Smooth muscle cell (in vitro differentiated cells): ENCODE measurements around the gene CD3G. TPM values are rescaled to one million over a fixed set of nuclear protein-coding genes. Genes with fewer than 3 reads are reported as not detected.

ENCODE experiments used
- DNase-seq: peaks from one replicate; lab custom pipeline; 2025; ENCODE audit not compliant: unreplicated experiment; lab: John Stamatoyannopoulos, UW
- H2AFZ ChIP-seq: fragments of 200-600 bp; sonication (generic); 2 replicates; pipeline ENCODE4 v1.6.0; 2016; ENCODE audit warnings: antibody characterized with exemption, low read depth, mild to moderate bottlenecking
- H3F3A ChIP-seq: fragments of 200-600 bp; sonication (generic); 2 replicates; pipeline ENCODE4 v1.6.0; 2017; ENCODE audit warnings: antibody characterized with exemption, low read depth
- H3K27ac ChIP-seq: fragments of 200-600 bp; sonication (generic); 2 replicates; pipeline ENCODE4 v1.5.1; 2016; ENCODE audit warnings: low read depth, mild to moderate bottlenecking
- H3K27me3 ChIP-seq: fragments of 200-600 bp; sonication (generic); 2 replicates; pipeline ENCODE4 v1.6.1; 2016; ENCODE audit warnings: low read depth, mild to moderate bottlenecking
- H3K36me3 ChIP-seq: fragments of 200-600 bp; sonication (generic); 2 replicates; pipeline ENCODE4 v1.5.1; 2016; ENCODE audit warnings: low read depth
- H3K4me1 ChIP-seq: fragments of 200-600 bp; sonication (generic); 2 replicates; pipeline ENCODE4 v1.5.1; 2016; ENCODE audit warnings: low read depth
- H3K4me2 ChIP-seq: fragments of 200-600 bp; sonication (generic); 2 replicates; pipeline ENCODE4 v1.6.0; 2016; ENCODE audit warnings: mild to moderate bottlenecking
- H3K4me3 ChIP-seq: fragments of 200-600 bp; sonication (generic); 2 replicates; pipeline ENCODE4 v1.5.1; 2016; ENCODE audit warnings: mild to moderate bottlenecking
- H3K79me2 ChIP-seq: fragments of 200-600 bp; sonication (generic); 2 replicates; pipeline ENCODE4 v1.6.0; 2016; ENCODE audit warnings: low read depth, mild to moderate bottlenecking
- H3K9ac ChIP-seq: fragments of 200-600 bp; sonication (generic); 2 replicates; pipeline ENCODE4 v1.6.0; 2016; ENCODE audit warnings: low read depth
- H3K9me3 ChIP-seq: fragments of 200-600 bp; sonication (generic); replicated peaks from 2 replicates; pipeline ENCODE4 v1.5.1; 2016; ENCODE audit warnings: low read depth
- H4K20me1 ChIP-seq: fragments of 200-600 bp; sonication (generic); 2 replicates; pipeline ENCODE4 v1.6.0; 2016; ENCODE audit warnings: low read depth
- WGBS: methylation state at CpG from one replicate; pipeline ENCODE4 v1.1.7; 2016; ENCODE audit warnings: low lambda C conversion rate; 5-methylcytosine and 5-hydroxymethylcytosine counted together
- polyA plus RNA-seq: library from polyadenylated mRNA; unstranded; fragments of >200 nt; fragmentation: Nextera tagmentation; extraction: Ambion mirVana; gene quantifications from 2 replicates; pipeline ENCODE4 v1.2.1, GENCODE V29; 2016
- total RNA-seq: library from RNA; depleted of rRNA; stranded (reverse); fragments of >200 nt; gene quantifications from 2 replicates; pipeline ENCODE4 v1.2.3, GENCODE V29; 2014
- TF ChIP-seq, protein P1 (sequence below): fragments of 200-600 bp; sonication (generic); IDR thresholded peaks from 2 replicates; pipeline ENCODE4 v1.5.1; 2017; ENCODE audit warnings: borderline replicate concordance, mild to moderate bottlenecking, antibody characterized with exemption; ENCODE audit not compliant: insufficient read depth, poor library complexity, severe bottlenecking

The CD3G gene
- total and polyA plus RNA-seq, 2 experiments from 2014 or later: not detected

DNA sequence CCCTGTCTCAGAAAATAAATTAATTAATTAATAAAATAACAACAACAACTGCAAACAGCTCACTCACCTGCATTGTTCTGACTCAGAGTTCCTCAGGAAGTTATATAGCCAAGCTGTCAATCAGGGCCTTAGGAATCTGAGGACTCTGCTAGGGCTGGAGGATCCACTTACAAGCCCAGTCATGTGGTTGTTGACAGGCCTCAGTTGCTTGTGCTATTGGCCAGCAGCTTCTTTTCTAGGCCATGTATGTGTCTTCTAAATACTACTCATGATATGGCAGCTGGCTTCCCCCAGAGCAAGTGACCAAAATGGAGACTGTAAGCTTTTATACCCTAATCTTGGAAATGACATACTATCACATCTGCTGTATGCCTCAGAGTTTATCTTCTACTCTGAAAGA, 36.4 kb downstream of the CD3G start:
- Histone ChIP-seq H2AFZ (no peak overlapping the region), H3K9ac (no peak overlapping the region), H3K36me3 (peaks cover 51% of the 10 kb centered on the region), H3K4me3 (no peak overlapping the region), H3K4me1 (no peaks in the 10 kb centered on the region), H3K9me3 (no peaks in the 10 kb centered on the region), H3F3A (no peaks in the 10 kb centered on the region), H3K27me3 (no peaks in the 10 kb centered on the region), H3K27ac (no peak overlapping the region), H3K4me2 (no peak overlapping the region), H3K79me2 (no peaks in the 10 kb centered on the region), H4K20me1 (no peaks in the 10 kb centered on the region)
- DNase-seq: no peak
- TF ChIP-seq, protein P1, sequence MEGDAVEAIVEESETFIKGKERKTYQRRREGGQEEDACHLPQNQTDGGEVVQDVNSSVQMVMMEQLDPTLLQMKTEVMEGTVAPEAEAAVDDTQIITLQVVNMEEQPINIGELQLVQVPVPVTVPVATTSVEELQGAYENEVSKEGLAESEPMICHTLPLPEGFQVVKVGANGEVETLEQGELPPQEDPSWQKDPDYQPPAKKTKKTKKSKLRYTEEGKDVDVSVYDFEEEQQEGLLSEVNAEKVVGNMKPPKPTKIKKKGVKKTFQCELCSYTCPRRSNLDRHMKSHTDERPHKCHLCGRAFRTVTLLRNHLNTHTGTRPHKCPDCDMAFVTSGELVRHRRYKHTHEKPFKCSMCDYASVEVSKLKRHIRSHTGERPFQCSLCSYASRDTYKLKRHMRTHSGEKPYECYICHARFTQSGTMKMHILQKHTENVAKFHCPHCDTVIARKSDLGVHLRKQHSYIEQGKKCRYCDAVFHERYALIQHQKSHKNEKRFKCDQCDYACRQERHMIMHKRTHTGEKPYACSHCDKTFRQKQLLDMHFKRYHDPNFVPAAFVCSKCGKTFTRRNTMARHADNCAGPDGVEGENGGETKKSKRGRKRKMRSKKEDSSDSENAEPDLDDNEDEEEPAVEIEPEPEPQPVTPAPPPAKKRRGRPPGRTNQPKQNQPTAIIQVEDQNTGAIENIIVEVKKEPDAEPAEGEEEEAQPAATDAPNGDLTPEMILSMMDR: no peak

DNA sequence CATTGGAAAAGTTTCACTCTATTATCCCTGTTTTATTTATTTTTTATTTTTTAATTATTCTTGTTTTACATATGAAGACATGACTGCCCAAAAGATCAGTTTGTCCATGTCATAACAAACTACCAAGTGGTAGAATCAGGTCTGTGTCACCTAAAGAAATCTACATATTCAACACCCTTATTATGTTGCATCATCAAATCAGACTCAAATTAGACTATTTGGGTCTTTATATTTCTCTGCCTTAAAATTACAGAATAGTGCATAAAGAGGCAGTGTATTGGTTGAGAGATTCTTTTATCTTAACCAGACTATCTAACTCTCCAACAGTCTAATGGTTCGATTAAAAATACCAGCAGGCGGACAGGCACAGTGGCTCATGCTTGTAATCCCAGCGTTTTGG, 38.8 kb downstream of the CD3G start:
- no peaks in the 10 kb centered on the region for H3K4me1 ChIP-seq
- peaks cover 59% of the 10 kb centered on the region for H3K36me3 ChIP-seq
- no peak overlapping the region for H3K9ac ChIP-seq
- H3K4me3 ChIP-seq: no peak overlapping the region
- no peak for DNase-seq
- TF ChIP-seq, protein P1: no peak
- no peaks in the 10 kb centered on the region for H3F3A ChIP-seq
- H3K27me3 ChIP-seq: no peaks in the 10 kb centered on the region
- H2AFZ ChIP-seq: no peak overlapping the region
- no peak overlapping the region for H3K27ac ChIP-seq
- H3K4me2 ChIP-seq: no peak overlapping the region
- 95% methylated on average over 3 of the region's 3 CpGs for WGBS
- no peaks in the 10 kb centered on the region for H3K9me3 ChIP-seq
- H4K20me1 ChIP-seq: no peaks in the 10 kb centered on the region
- no peaks in the 10 kb centered on the region for H3K79me2 ChIP-seq

DNA sequence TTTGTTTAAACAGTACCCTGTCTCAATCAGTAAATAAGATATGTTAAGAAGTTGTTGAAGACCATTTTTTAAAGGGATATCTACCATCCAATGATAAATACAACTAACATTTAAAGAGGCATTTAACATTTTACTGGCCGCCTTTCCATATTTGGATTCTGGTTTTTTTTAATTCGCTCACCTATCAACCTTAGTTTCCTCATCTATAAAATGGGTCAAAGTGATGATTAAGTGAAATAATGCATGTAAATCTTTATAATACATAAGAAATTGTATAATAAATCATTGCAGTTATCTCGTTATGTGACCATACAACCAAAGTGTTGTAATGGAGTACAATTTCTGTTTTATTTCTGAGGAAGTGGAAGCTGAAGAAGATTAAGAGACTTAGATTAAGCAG, 39.5 kb downstream of the CD3G start:
- no peak overlapping the region for H3K27ac ChIP-seq
- H3K4me3 ChIP-seq: no peak overlapping the region
- H3K4me2 ChIP-seq: no peak overlapping the region
- H3K27me3 ChIP-seq: no peaks in the 10 kb centered on the region
- H3K79me2 ChIP-seq: no peaks in the 10 kb centered on the region
- TF ChIP-seq, protein P1: no peak
- H3K36me3 ChIP-seq: peaks cover 52% of the 10 kb centered on the region
- no peak overlapping the region for H3K9ac ChIP-seq
- H4K20me1 ChIP-seq: no peaks in the 10 kb centered on the region
- WGBS: 98% methylated on average over 3 of the region's 3 CpGs
- no peaks in the 10 kb centered on the region for H3F3A ChIP-seq
- DNase-seq: no peak
- H2AFZ ChIP-seq: no peak overlapping the region
- no peaks in the 10 kb centered on the region for H3K4me1 ChIP-seq
- no peaks in the 10 kb centered on the region for H3K9me3 ChIP-seq

DNA sequence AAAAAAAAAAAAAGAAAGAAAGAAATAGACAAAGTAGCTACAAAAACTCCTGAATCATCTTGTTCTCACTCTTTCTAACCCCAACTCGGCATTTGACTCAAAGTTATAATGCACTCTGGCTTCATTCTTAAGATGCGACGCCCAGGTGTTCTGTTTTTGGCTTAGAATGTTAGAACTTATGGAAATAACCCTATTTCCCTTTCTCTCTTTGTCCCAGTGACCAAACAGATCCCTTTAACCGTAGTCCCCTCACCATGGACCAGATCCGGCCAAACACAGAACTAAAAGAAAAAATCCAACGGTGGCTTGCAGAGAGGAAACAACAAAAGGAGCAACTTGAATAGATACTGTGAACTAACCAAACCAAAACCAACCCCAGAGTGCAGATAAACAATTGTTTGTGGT, 52.0 kb downstream of the CD3G start:
- H3K27me3 ChIP-seq: no peaks in the 10 kb centered on the region
- H3K36me3 ChIP-seq: peaks cover 20% of the 10 kb centered on the region
- H3K79me2 ChIP-seq: no peaks in the 10 kb centered on the region
- no peak overlapping the region for H3K4me2 ChIP-seq
- H3K9ac ChIP-seq: no peak overlapping the region
- no peak overlapping the region for H3K27ac ChIP-seq
- H4K20me1 ChIP-seq: no peaks in the 10 kb centered on the region
- TF ChIP-seq, protein P1: no peak
- WGBS: 97% methylated on average over 6 of the region's 6 CpGs
- H3K4me3 ChIP-seq: no peak overlapping the region
- H3K4me1 ChIP-seq: no peaks in the 10 kb centered on the region
- no peaks in the 10 kb centered on the region for H3K9me3 ChIP-seq
- H3F3A ChIP-seq: peaks cover 8% of the 10 kb centered on the region
- no peak for DNase-seq
- no peak overlapping the region for H2AFZ ChIP-seq
